CD4-positive, CD25-positive, alpha-beta regulatory T cell (primary cell): ENCODE results near the gene PUM1. TPM values are rescaled to one million over a fixed set of nuclear protein-coding genes. Genes with fewer than 3 reads are reported as not detected.

Experiments
- ATAC-seq, 2 donors: fragments of 150-1000 bp; cut with Tn5 transposase; one replicate each; pipeline ENCODE4 v1.10.0; 2021; ENCODE audit warnings: low read depth in 2 of 2, moderate number of reproducible peaks in 2 of 2, moderate library complexity in 1 of 2
- DNase-seq, 3 donors: peaks; one replicate each; pipeline versions ENCODE4 v3.0.0 to v3.0.0-alpha.2; 2012 to 2022; ENCODE audit warnings: mixed read lengths in 1 of 3
- H3K27ac ChIP-seq: one replicate; pipeline ENCODE4 v1.7.0; 2013; ENCODE audit warnings: mild to moderate bottlenecking, low read length; ENCODE audit not compliant: insufficient read depth, poor library complexity, severe bottlenecking
- H3K27me3 ChIP-seq: one replicate; pipeline ENCODE4 v1.7.0; 2013; ENCODE audit warnings: low read length; ENCODE audit not compliant: control insufficient read depth, insufficient read depth
- H3K36me3 ChIP-seq: one replicate; pipeline ENCODE4 v1.7.0; 2013; ENCODE audit warnings: mild to moderate bottlenecking, low read length, moderate library complexity; ENCODE audit not compliant: control insufficient read depth, insufficient read depth
- H3K4me1 ChIP-seq: 2 replicates; pipeline ENCODE4 v1.7.0; 2013; ENCODE audit warnings: mild to moderate bottlenecking, low read length; ENCODE audit not compliant: insufficient read depth, control insufficient read depth, poor library complexity, severe bottlenecking
- H3K4me3 ChIP-seq: one replicate; pipeline ENCODE4 v1.7.0; 2013; ENCODE audit warnings: low read depth, mild to moderate bottlenecking, low read length, moderate library complexity
- H3K9me3 ChIP-seq, 2 experiments: 1 replicate in 1 of 2; 2 replicates in 1 of 2; pipeline ENCODE4 v1.7.0; 2013; ENCODE audit warnings: low read length in 2 of 2, mild to moderate bottlenecking in 1 of 2, moderate library complexity in 1 of 2; ENCODE audit not compliant: control insufficient read depth in 2 of 2
- H3K27ac Mint-ChIP-seq, 3 donors: one replicate each; pipeline ENCODE4 v1.8.0; 2020 to 2022; ENCODE audit warnings: mild to moderate bottlenecking in 3 of 3, mixed read lengths in 3 of 3, moderate library complexity in 2 of 3
- H3K27me3 Mint-ChIP-seq: one replicate; pipeline ENCODE4 v1.8.0; 2022; ENCODE audit warnings: mild to moderate bottlenecking, mixed read lengths
- H3K36me3 Mint-ChIP-seq: one replicate; pipeline ENCODE4 v1.8.0; 2020; ENCODE audit warnings: mixed read lengths
- H3K4me1 Mint-ChIP-seq, 4 donors: one replicate each; pipeline ENCODE4 v1.8.0; 2020 to 2022; ENCODE audit warnings: mixed read lengths in 4 of 4, mild to moderate bottlenecking in 1 of 4
- H3K4me3 Mint-ChIP-seq, 4 donors: one replicate each; pipeline ENCODE4 v1.8.0; 2020 to 2022; ENCODE audit warnings: mild to moderate bottlenecking in 4 of 4, mixed read lengths in 4 of 4, moderate library complexity in 3 of 4
- H3K9me3 Mint-ChIP-seq, 7 donors: one replicate each; pipeline ENCODE4 v1.8.0; 2020 to 2022; ENCODE audit warnings: mixed read lengths in 7 of 7, mild to moderate bottlenecking in 3 of 7, moderate library complexity in 2 of 7
- polyA plus RNA-seq, 4 donors: library from polyadenylated mRNA; unstranded; fragments of 300-500 nt; fragmentation: Illumina TruSeq; gene quantifications; one replicate each; pipeline ENCODE4 v1.2.3, GENCODE V29; 2021
- total RNA-seq: library from RNA; stranded (reverse); gene quantifications from one replicate; pipeline ENCODE4 v1.2.3, GENCODE V29; 2022

The PUM1 gene
- total RNA-seq: 283 TPM
- 100 to 1,000 TPM; 108 to 149 (median 132) TPM for polyA plus RNA-seq

DNA sequence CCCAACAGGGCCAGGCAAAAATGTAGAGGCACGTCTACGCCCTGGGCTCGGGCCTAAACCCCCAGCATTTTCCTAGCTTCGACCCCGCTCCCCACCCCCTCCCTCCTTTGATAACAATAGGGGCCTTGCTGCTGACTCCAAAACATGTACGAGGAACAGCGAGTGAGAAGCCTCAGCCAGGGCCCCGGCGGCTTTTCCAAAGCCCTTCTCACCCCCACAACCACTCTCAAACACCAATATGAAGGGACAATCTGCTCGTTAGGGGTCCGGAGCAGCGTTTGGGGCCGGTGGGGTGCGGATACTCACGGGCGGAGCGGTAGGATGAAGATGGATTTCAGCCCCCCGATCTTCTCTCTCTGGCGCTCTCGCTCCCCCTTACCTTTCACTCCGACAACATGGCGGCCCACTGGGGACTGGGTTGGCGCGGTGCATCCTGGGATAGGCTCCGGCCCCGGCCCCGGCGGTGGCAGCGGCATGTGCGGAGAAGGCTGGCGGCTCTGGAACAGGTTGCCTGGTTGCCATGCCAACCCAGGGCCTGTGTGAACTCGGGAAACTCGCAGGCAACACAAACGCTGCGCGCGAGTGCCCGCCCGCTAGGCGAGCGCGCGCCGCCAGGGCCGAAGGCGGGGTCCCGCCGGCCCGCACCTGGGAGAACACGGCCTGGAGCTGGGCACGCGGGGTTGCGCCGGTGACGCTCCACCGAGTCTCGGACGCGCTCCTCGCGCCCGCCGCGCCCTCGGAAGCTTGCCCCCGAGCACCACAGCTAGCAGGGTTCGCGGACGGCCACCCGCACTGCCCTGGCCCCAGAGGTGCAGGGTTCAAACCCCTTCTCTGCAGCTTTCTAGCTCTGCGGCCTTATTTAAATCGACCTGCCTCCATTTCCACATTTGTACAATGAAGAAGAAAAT, at the start of gene PUM1:
Gene PUM1 (minus strand): TSS at position 408 of the 908 bp plus-strand sequence. CDS start 6,151 bp downstream, outside the sequence.
- Mint-ChIP-seq H3K4me1 (peaks cover 15 to 32% (median 23%) of the 10 kb centered on the region in 4 donors), H3K27ac (peak within 1 kb of the TSS; percentile 98 to 99 (median 98)), H3K27me3 (no peaks in the 10 kb centered on the region), H3K4me3 (peak within 1 kb of the TSS; percentile 99 to 100 (median 100)), H3K9me3 (peaks cover 0 to 2% (median 0%) of the 10 kb centered on the region in 7 donors), H3K36me3 (peaks cover 7% of the 10 kb centered on the region)
- Histone ChIP-seq H3K9me3 (no peaks in the 10 kb centered on the region), H3K27me3 (no peaks in the 10 kb centered on the region), H3K36me3 (no peaks in the 10 kb centered on the region), H3K4me1 (peaks cover 47% of the 10 kb centered on the region), H3K4me3 (peak within 1 kb of the TSS; percentile 98), H3K27ac (peak within 1 kb of the TSS; percentile 93)
- ATAC-seq: peak; percentile 99
- peak; percentile 96 to 98 (median 98) for DNase-seq

DNA sequence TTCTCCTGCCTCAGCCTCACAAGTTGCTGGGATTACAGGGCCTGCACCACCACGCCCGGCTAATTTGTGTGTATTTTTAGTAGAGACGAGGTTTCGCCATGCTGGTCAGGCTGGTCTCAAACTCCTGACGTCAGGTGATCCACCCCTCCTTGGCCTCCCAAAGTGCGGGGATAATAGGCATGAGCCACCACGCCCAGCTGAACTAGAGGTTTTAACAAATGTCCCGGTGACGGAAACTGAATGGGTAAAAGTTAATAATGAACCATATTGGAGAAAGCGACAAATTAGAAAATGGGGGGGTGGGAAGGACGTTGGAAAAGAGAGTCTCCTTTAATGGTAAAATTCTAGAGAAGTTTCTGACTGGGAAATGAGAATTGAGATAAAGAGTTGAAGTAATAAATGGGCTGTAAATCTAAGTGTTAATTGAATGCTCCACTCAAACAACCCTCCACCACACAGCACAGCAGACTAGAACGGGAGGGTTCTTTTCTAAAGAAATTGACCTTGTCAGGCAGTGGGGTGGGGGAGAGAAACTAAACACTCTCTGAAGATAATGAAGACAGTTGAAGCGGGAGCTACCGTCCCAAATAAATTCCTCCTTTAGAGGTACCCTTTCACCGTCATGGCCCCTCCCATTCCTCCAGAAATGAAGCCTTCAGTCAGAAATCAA, 46.9 kb upstream of the PUM1 start:
- H3K27ac ChIP-seq: no peak overlapping the region
- Mint-ChIP-seq H3K27me3 (peaks cover 19% of the 10 kb centered on the region), H3K4me1 (no peaks in the 10 kb centered on the region), H3K4me3 (peak overlapping the region in 1 of 4 donors; percentile 64), H3K9me3 (no peaks in the 10 kb centered on the region), H3K36me3 (no peaks in the 10 kb centered on the region), H3K27ac (no peak overlapping the region)
- no peak overlapping the region for H3K4me3 ChIP-seq
- no peaks in the 10 kb centered on the region for H3K9me3 ChIP-seq
- no peak for DNase-seq
- no peaks in the 10 kb centered on the region for H3K4me1 ChIP-seq
- no peaks in the 10 kb centered on the region for H3K27me3 ChIP-seq
- no peak for ATAC-seq
- no peaks in the 10 kb centered on the region for H3K36me3 ChIP-seq

GRCh38 chr1:31111290-31111951, 45.9 kb upstream of the PUM1 start:
- Histone ChIP-seq H3K27ac (no peak overlapping the region), H3K4me3 (no peak overlapping the region), H3K36me3 (no peaks in the 10 kb centered on the region), H3K9me3 (no peaks in the 10 kb centered on the region), H3K27me3 (no peaks in the 10 kb centered on the region), H3K4me1 (no peaks in the 10 kb centered on the region)
- Mint-ChIP-seq H3K27me3 (peaks cover 20% of the 10 kb centered on the region), H3K36me3 (no peaks in the 10 kb centered on the region), H3K4me1 (no peaks in the 10 kb centered on the region), H3K4me3 (no peak overlapping the region), H3K9me3 (no peaks in the 10 kb centered on the region), H3K27ac (no peak overlapping the region)
- DNase-seq (no peak), ATAC-seq (no peak)

DNA sequence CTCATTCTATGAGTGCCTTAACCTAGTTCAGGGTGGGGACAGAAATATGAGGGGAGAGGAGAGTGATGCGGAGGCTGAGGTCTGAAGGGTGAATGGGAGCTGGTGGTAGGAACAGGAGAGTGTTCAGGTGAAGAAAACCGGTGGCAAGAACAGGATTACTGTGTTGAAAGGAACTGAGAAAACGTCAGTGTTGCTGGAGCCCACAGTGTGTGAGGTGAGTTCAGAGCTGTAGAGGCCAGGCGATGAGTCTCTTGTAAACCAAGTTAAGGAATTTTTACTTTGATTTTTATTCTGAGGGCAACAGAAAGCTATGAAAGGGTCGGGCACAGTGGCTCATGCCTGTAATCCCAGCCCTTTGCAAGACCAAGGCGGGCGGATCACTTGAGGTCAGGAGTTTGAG, 45.3 kb upstream of the PUM1 start:
- Mint-ChIP-seq H3K27ac (no peak overlapping the region), H3K36me3 (no peaks in the 10 kb centered on the region), H3K9me3 (no peaks in the 10 kb centered on the region), H3K4me3 (no peak overlapping the region), H3K4me1 (no peaks in the 10 kb centered on the region), H3K27me3 (peaks cover 18% of the 10 kb centered on the region)
- Histone ChIP-seq H3K4me1 (no peaks in the 10 kb centered on the region), H3K27me3 (no peaks in the 10 kb centered on the region), H3K4me3 (no peak overlapping the region), H3K27ac (no peak overlapping the region), H3K36me3 (no peaks in the 10 kb centered on the region), H3K9me3 (no peaks in the 10 kb centered on the region)
- DNase-seq (no peak), ATAC-seq (no peak)

GRCh38 chr1:31108861-31109260, 43.3 kb upstream of the PUM1 start:
- Mint-ChIP-seq H3K4me3 (no peak overlapping the region), H3K9me3 (no peaks in the 10 kb centered on the region), H3K4me1 (no peaks in the 10 kb centered on the region), H3K27ac (no peak overlapping the region), H3K27me3 (peaks cover 16% of the 10 kb centered on the region), H3K36me3 (no peaks in the 10 kb centered on the region)
- Histone ChIP-seq H3K4me1 (no peaks in the 10 kb centered on the region), H3K36me3 (no peaks in the 10 kb centered on the region), H3K27me3 (no peaks in the 10 kb centered on the region), H3K27ac (no peak overlapping the region), H3K9me3 (no peaks in the 10 kb centered on the region), H3K4me3 (no peak overlapping the region)
- DNase-seq (no peak), ATAC-seq (no peak)

DNA sequence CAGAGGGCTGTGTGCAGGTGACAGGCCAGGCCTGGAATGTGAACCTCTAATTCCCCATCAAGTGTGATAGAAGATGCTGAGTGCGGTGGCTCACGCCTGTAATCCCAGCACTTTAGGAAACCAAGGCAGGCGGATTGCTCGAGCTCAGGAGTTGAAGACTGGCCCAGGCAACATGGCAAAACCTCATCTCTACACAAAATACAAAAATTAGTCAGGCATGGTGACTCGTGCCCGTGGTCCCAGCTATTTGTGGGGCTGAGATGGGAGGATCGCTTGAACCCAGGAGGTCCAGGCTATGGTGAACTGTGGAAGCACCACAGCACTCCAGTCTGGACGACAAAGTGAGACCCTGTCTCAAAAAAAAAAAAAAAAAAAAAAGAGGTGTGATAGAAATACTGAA, 40.1 kb upstream of the PUM1 start:
- no peak overlapping the region for H3K27ac ChIP-seq
- Mint-ChIP-seq H3K27ac (no peak overlapping the region), H3K4me1 (no peaks in the 10 kb centered on the region), H3K36me3 (no peaks in the 10 kb centered on the region), H3K4me3 (no peak overlapping the region), H3K9me3 (no peaks in the 10 kb centered on the region), H3K27me3 (peaks cover 11% of the 10 kb centered on the region)
- no peaks in the 10 kb centered on the region for H3K9me3 ChIP-seq
- no peak overlapping the region for H3K4me3 ChIP-seq
- ATAC-seq: no peak
- no peaks in the 10 kb centered on the region for H3K27me3 ChIP-seq
- no peaks in the 10 kb centered on the region for H3K4me1 ChIP-seq
- H3K36me3 ChIP-seq: no peaks in the 10 kb centered on the region
- DNase-seq: no peak

- no peak for ATAC-seq
- H3K27ac ChIP-seq: no peak overlapping the region
- DNase-seq: no peak
- H3K4me3 ChIP-seq: no peak overlapping the region
- Mint-ChIP-seq H3K4me3 (no peak overlapping the region), H3K27me3 (peaks cover 2% of the 10 kb centered on the region), H3K9me3 (no peaks in the 10 kb centered on the region), H3K27ac (no peak overlapping the region), H3K36me3 (no peaks in the 10 kb centered on the region), H3K4me1 (no peaks in the 10 kb centered on the region)
- no peaks in the 10 kb centered on the region for H3K4me1 ChIP-seq
- H3K36me3 ChIP-seq: no peaks in the 10 kb centered on the region
- H3K9me3 ChIP-seq: no peaks in the 10 kb centered on the region
- no peaks in the 10 kb centered on the region for H3K27me3 ChIP-seq
These were observed 37.0 kb upstream of the PUM1 start for GRCh38 chr1:31102501-31102950.
